H1 (cell line): ENCODE measurements around the gene FASTK. TPM values are rescaled to one million over a fixed set of nuclear protein-coding genes. Genes with fewer than 3 reads are reported as not detected.
A peak's percentile ranks its signal among the peaks of the same experiment; 100 is the strongest.

Experiments used
- CTCF ChIA-PET: fragments of 300-600 bp; sonication (Branson Sonifier 250); formaldehyde crosslinking; loops from one replicate; lab custom pipeline; 2021; ENCODE audit not compliant: partially characterized antibody; lab: Charles Lee
- POLR2A ChIA-PET: fragments of 300-600 bp; sonication (Branson Sonifier 250); formaldehyde crosslinking; loops from one replicate; lab custom pipeline; 2021; ENCODE audit warnings: inconsistent platforms; ENCODE audit not compliant: partially characterized antibody; lab: Charles Lee
- DNase-seq, 2 experiments: peaks; one replicate each; pipeline versions ENCODE4 v3.0.0 to v3.0.0-alpha.2; 2010 to 2022; ENCODE audit warnings: low spot score in 2 of 2, low read depth in 1 of 2, mixed read lengths in 1 of 2
- FAIRE-seq: peaks from 2 replicates; lab custom pipeline; 2011; peaks lifted over from hg19 to GRCh38; lab: Jason Lieb, UNC
- H2AFZ ChIP-seq: 2 replicates; pipeline ENCODE4 v1.8.1; 2012; ENCODE audit warnings: low read length, inconsistent platforms
- H2AK5ac ChIP-seq: 2 replicates; pipeline ENCODE4 v1.6.1; 2013; ENCODE audit warnings: low read depth, low read length
- H2BK120ac ChIP-seq: replicated peaks from 2 replicates; pipeline ENCODE3; 2013; ENCODE audit warnings: low read depth, low read length, inconsistent platforms
- H2BK12ac ChIP-seq: 2 replicates; pipeline ENCODE4 v1.6.1; 2013; ENCODE audit warnings: low read depth, low read length
- H2BK15ac ChIP-seq: 2 replicates; pipeline ENCODE4 v1.6.1; 2013; ENCODE audit warnings: low read length
- H2BK20ac ChIP-seq: 2 replicates; pipeline ENCODE4 v1.6.1; 2013; ENCODE audit warnings: low read length
- H2BK5ac ChIP-seq: 2 replicates; pipeline ENCODE4 v1.6.1; 2013; ENCODE audit warnings: low read depth, low read length
- H3K14ac ChIP-seq: 2 replicates; pipeline ENCODE4 v1.6.1; 2013; ENCODE audit warnings: inconsistent platforms; ENCODE audit not compliant: insufficient read length
- H3K18ac ChIP-seq: 2 replicates; pipeline ENCODE4 v1.6.1; 2013; ENCODE audit warnings: low read length; ENCODE audit errors: extremely low read depth
- H3K23ac ChIP-seq: 2 replicates; pipeline ENCODE4 v1.6.1; 2013; ENCODE audit warnings: inconsistent platforms; ENCODE audit not compliant: insufficient read length
- H3K23me2 ChIP-seq: 2 replicates; pipeline ENCODE4 v1.6.1; 2013; ENCODE audit warnings: low read depth, low read length
- H3K27ac ChIP-seq: 2 replicates; pipeline ENCODE4 v1.6.1; 2011; ENCODE audit warnings: low read depth, low read length, inconsistent platforms
- H3K27me3 ChIP-seq, 4 experiments: replicated peaks in 1 of 4; 1 replicate in 1 of 4; 2 replicates in 3 of 4; pipeline versions ENCODE4 v1.6.1 to v1.8.1; 2011 to 2013; ENCODE audit warnings: low read length in 3 of 4, mild to moderate bottlenecking in 3 of 4, inconsistent platforms in 2 of 4, mixed read lengths in 2 of 4, moderate library complexity in 1 of 4; ENCODE audit not compliant: control insufficient read depth in 3 of 4, insufficient read depth in 3 of 4; ENCODE audit errors: extremely low read depth in 1 of 4
- H3K36me3 ChIP-seq, 4 experiments: 2 replicates each; pipeline versions ENCODE4 v1.6.1 to v1.8.1; 2011 to 2013; ENCODE audit warnings: mild to moderate bottlenecking in 4 of 4, low read length in 3 of 4, moderate library complexity in 2 of 4, control low read depth in 1 of 4, inconsistent platforms in 1 of 4; ENCODE audit not compliant: insufficient read depth in 4 of 4, control insufficient read depth in 2 of 4
- H3K4ac ChIP-seq: replicated peaks from 2 replicates; pipeline ENCODE3; 2013; ENCODE audit warnings: low read length, low read depth, mixed read lengths, inconsistent platforms; ENCODE audit not compliant: insufficient read length
- H3K4me1 ChIP-seq, 4 experiments: replicated peaks in 1 of 4; 1 replicate in 1 of 4; 2 replicates in 3 of 4; pipeline versions ENCODE4 v1.6.1 to v1.8.1; 2011 to 2013; ENCODE audit warnings: low read length in 3 of 4, inconsistent platforms in 2 of 4, mixed read lengths in 1 of 4; ENCODE audit not compliant: insufficient read depth in 4 of 4, control insufficient read depth in 3 of 4
- H3K4me2 ChIP-seq, 2 experiments: 2 replicates each; pipeline versions ENCODE4 v1.6.1 to v1.8.1; 2011 to 2013; ENCODE audit warnings: low read depth in 2 of 2, low read length in 2 of 2, control low read depth in 1 of 2, inconsistent platforms in 1 of 2, mild to moderate bottlenecking in 1 of 2; ENCODE audit not compliant: insufficient read depth in 1 of 2
- H3K4me3 ChIP-seq, 4 experiments: fragments of 200-600, 300-600 bp in 1 of 4; sonication (generic), shearing (Covaris generic), sonication (Bioruptor Twin) in 1 of 4; 2 replicates each; pipeline versions ENCODE4 v1.5.1 to v1.8.1; 2011 to 2016; ENCODE audit warnings: low read length in 4 of 4, low read depth in 3 of 4, control low read depth in 2 of 4, inconsistent platforms in 2 of 4, mild to moderate bottlenecking in 2 of 4, mixed read lengths in 1 of 4, moderate library complexity in 1 of 4; ENCODE audit not compliant: insufficient read depth in 2 of 4; ENCODE audit errors: extremely low read depth in 1 of 4
- H3K56ac ChIP-seq: replicated peaks from 2 replicates; pipeline ENCODE3; 2013; ENCODE audit warnings: low read depth, mild to moderate bottlenecking, mixed read lengths, low read length, inconsistent platforms; ENCODE audit not compliant: insufficient read length
- H3K79me1 ChIP-seq: 2 replicates; pipeline ENCODE4 v1.6.1; 2013; ENCODE audit warnings: low read depth, low read length, control low read depth
- H3K79me2 ChIP-seq, 2 experiments: 2 replicates each; pipeline versions ENCODE4 v1.6.1 to v1.8.1; 2012 to 2013; ENCODE audit warnings: low read length in 2 of 2, mild to moderate bottlenecking in 2 of 2, inconsistent platforms in 1 of 2; ENCODE audit not compliant: insufficient read depth in 2 of 2, control insufficient read depth in 1 of 2
- H3K9ac ChIP-seq, 4 experiments: replicated peaks in 1 of 4; 1 replicate in 1 of 4; 2 replicates in 3 of 4; pipeline versions ENCODE4 v1.6.1 to v1.8.1; 2011 to 2013; ENCODE audit warnings: low read depth in 3 of 4, low read length in 3 of 4, control low read depth in 2 of 4, mild to moderate bottlenecking in 2 of 4, moderate library complexity in 2 of 4, inconsistent platforms in 1 of 4; ENCODE audit errors: extremely low read depth in 1 of 4
- H3K9me3 ChIP-seq, 2 experiments: 2 replicates each; pipeline versions ENCODE4 v1.6.1 to v1.8.1; 2012 to 2013; ENCODE audit warnings: mild to moderate bottlenecking in 2 of 2, moderate library complexity in 2 of 2, control low read depth in 1 of 2, inconsistent platforms in 1 of 2, low read depth in 1 of 2, low read length in 1 of 2, mixed read lengths in 1 of 2; ENCODE audit not compliant: insufficient read depth in 2 of 2
- H4K20me1 ChIP-seq, 2 experiments: replicated peaks in 1 of 2; 2 replicates each; pipeline versions ENCODE3 to v1.8.1; 2011 to 2013; ENCODE audit warnings: inconsistent platforms in 2 of 2, low read length in 2 of 2, mild to moderate bottlenecking in 1 of 2; ENCODE audit not compliant: insufficient read depth in 2 of 2, control insufficient read depth in 1 of 2
- H4K5ac ChIP-seq: 2 replicates; pipeline ENCODE4 v1.6.1; 2013; ENCODE audit warnings: low read length, low read depth, mixed read lengths, inconsistent platforms; ENCODE audit not compliant: insufficient read length
- H4K8ac ChIP-seq: 2 replicates; pipeline ENCODE4 v1.8.0; 2013; ENCODE audit warnings: mild to moderate bottlenecking, moderate library complexity, low read length, inconsistent platforms; ENCODE audit not compliant: insufficient read depth; ENCODE audit errors: extremely low read depth
- H4K91ac ChIP-seq: replicated peaks from 2 replicates; pipeline ENCODE3; 2013; ENCODE audit warnings: low read length, mixed read lengths, inconsistent platforms; ENCODE audit not compliant: insufficient read length
- EGR1 ChIP-seq: IDR thresholded peaks from 2 replicates; pipeline ENCODE4 v1.6.1; 2011; ENCODE audit warnings: low read depth, low read length, borderline replicate concordance
- FOSL1 ChIP-seq: IDR thresholded peaks from 2 replicates; pipeline ENCODE4 v1.6.1; 2011; ENCODE audit warnings: mild to moderate bottlenecking, low read depth, low read length, moderate library complexity; ENCODE audit not compliant: insufficient read depth
- POLR2A ChIP-seq, 2 experiments: IDR thresholded peaks; 1 replicate in 1 of 2; 2 replicates in 1 of 2; pipeline ENCODE4 v1.6.1; 2011; ENCODE audit warnings: low read depth in 2 of 2, low read length in 2 of 2, mild to moderate bottlenecking in 2 of 2; ENCODE audit errors: control extremely low read depth in 1 of 2
- RBBP5 ChIP-seq: IDR thresholded peaks from 2 replicates; pipeline ENCODE4 v1.7.1; 2012; ENCODE audit warnings: low read depth, mild to moderate bottlenecking, inconsistent platforms, low read length, moderate library complexity, borderline replicate concordance
- WGBS, 2 experiments: shearing (Covaris generic) in 1 of 2; methylation state at CpG; one replicate each; pipeline versions ENCODE4 v1.1.6 to v1.1.7; 2013 to 2015; ENCODE audit warnings: low lambda C conversion rate in 2 of 2, mixed read lengths in 2 of 2, inconsistent platforms in 1 of 2, low coverage in 1 of 2, missing lambda C conversion rate in 1 of 2; ENCODE audit not compliant: insufficient replicate concordance in 2 of 2, insufficient coverage in 1 of 2, insufficient read length in 1 of 2; ENCODE audit errors: extremely low coverage in 1 of 2, missing lambda C conversion rate in 1 of 2; 5-methylcytosine and 5-hydroxymethylcytosine counted together
- polyA plus RNA-seq, 7 experiments: library from polyadenylated mRNA; depleted of rRNA in 3 of 7; stranded (reverse) in 5 of 7; unstranded in 2 of 7; fragments of >200 nt in 5 of 7; fragments of 200-250 nt in 2 of 7; gene quantifications; 1 replicate in 5 of 7; 2 replicates in 1 of 7; 4 replicates in 1 of 7; pipeline versions ENCODE4 v1.2.1 to v1.2.3, GENCODE V29; 2011 to 2013; ENCODE audit warnings: missing spikeins in 2 of 7, mixed read lengths in 2 of 7
- total RNA-seq: library from RNA; stranded (reverse); fragmentation: NEBNext Ultra II Directional; extraction: Animal tissue kit (Norgen Biotek cat#: 25700); gene quantifications from 2 replicates; pipeline ENCODE4 v1.2.1, GENCODE V29; 2021

FASTK gene
- total and polyA plus RNA-seq, 2 of the 8 experiments (the other 6 are each of a cell fraction or from before 2014, with no cell fraction given): 39.4 to 84.0 TPM

DNA sequence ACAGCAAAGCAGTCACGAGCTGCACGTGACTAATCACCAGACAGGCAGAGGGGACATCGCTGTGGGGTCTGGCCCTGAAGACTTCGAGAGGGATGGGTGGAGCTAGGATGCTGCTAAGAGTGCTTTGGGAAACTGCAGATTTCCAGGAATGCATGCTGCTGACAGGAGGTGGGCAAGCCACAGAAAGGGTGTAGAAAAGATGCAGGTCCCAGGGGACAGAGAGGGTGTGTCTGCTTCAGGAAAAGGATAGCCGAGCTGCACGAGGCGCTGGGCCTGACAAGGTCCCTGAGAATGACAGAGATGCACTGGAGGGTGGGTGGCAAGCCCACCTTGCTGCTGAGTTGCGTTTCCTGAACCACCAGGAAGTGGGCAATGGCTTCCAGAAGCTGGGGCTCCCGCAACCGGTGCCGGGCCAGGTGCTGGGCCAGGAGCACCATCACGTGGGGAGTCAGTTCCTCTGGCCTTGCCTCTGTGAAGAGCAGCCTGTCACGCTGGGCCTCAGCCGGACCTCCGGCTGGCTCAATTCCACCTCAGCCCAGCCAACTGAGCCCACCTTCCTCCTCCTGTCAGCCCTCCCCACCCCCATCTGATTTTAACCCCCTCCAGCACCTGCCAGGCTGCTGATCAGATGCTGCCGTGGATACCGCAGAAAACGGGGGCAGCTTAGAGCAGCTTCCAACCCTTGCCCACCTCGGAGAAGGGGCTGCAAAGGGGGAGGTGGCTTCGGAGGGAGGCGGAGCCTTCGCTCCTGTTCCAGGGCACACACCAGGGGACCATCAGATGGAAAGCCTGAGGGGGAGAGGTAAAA lies 2.2 kb downstream of the FASTK start:
- ChIA-PET POLR2A (interaction anchor here (0.5 to 4.9 kb wide), 15 partner anchors 11 to 98 kb away, joined by 3 to 77 read pairs (median 3); no protein-coding TSS in a partner anchor), CTCF (interaction anchor here (0.9 to 6.0 kb wide), 8 partner anchors 11 to 61 kb away, joined by 3 to 81 read pairs (median 16); no protein-coding TSS in a partner anchor)
- H3K18ac ChIP-seq: no peak overlapping the region
- H4K8ac ChIP-seq: no peak overlapping the region
- no peak overlapping the region for H2BK12ac ChIP-seq
- no peak overlapping the region for H2AK5ac ChIP-seq
- 0 out of 2 replicates have a peak overlapping the region, but pooled peaks have one; percentile 61 for H2BK15ac ChIP-seq
- peaks cover 0 to 35% (median 24%) of the 10 kb centered on the region in 4 experiments; a peak in 6 of 7 replicates for H3K4me1 ChIP-seq
- TF ChIP-seq EGR1 (no peak), RBBP5 (no peak), FOSL1 (no peak), POLR2A (IDR thresholded peaks at IDR 0.05; ENCODE audit: control extremely low read depth in 1 of 2, low read depth in 2 of 2, low read length in 2 of 2) (0 out of 3 replicates have a peak, but pooled peaks of 1 of the 2 experiments have one; percentile 24)
- H3K9ac ChIP-seq: no peak overlapping the region
- H4K91ac ChIP-seq: no peak overlapping the region
- no peak overlapping the region for H3K27ac ChIP-seq
- no peaks in the 10 kb centered on the region for H3K9me3 ChIP-seq
- peaks cover 18% of the 10 kb centered on the region for H3K23me2 ChIP-seq
- no peak overlapping the region for H2BK120ac ChIP-seq
- no peak overlapping the region for H3K14ac ChIP-seq
- H3K79me2 ChIP-seq: peaks cover 0 to 10% of the 10 kb centered on the region in 2 experiments; a peak in 1 of 4 replicates
- peaks cover 20 to 26% of the 10 kb centered on the region in 2 experiments for H4K20me1 ChIP-seq
- no peak for DNase-seq
- H2BK20ac ChIP-seq: no peak overlapping the region
- H3K36me3 ChIP-seq: peaks cover 10 to 28% (median 26%) of the 10 kb centered on the region in 4 experiments
- H3K27me3 ChIP-seq: no peaks in the 10 kb centered on the region
- H3K4me2 ChIP-seq: peak overlapping the region; percentile 39 to 95
- H4K5ac ChIP-seq: no peak overlapping the region
- no peak overlapping the region for H3K23ac ChIP-seq
- no peak overlapping the region for H3K4me3 ChIP-seq
- H3K79me1 ChIP-seq: peaks cover 12% of the 10 kb centered on the region
- 71% methylated on average over 22 of the region's 22 CpGs; no CpG with 5 or more reads in 1 of the 2 experiments for WGBS, 2 experiments
- no peak overlapping the region for H2AFZ ChIP-seq
- H3K56ac ChIP-seq: no peak overlapping the region
- FAIRE-seq: no peak
- no peak overlapping the region for H2BK5ac ChIP-seq
- H3K4ac ChIP-seq: no peak overlapping the region
